ENCODE data around the gene DNM1.

Gene DNM1

GRCh38 chr9:128265348-128265847 lies 62.2 kb downstream of the DNM1 start:
- TF ChIP-seq CTCF (IDR thresholded peaks at IDR 0.05; ENCODE audit: extremely low read depth, missing control alignments): no peak
- DNase-seq (ENCODE audit: low spot score): no peak

- DNase-seq (ENCODE audit: low spot score): no peak
- no peak for TF ChIP-seq CTCF (IDR thresholded peaks at IDR 0.05; ENCODE audit: extremely low read depth, missing control alignments)
Observed at GRCh38 chr9:128266868-128267590, 63.9 kb downstream of the DNM1 start.

- TF ChIP-seq CTCF (IDR thresholded peaks at IDR 0.05; ENCODE audit: extremely low read depth, missing control alignments): no peak
- no peak for DNase-seq (ENCODE audit: low spot score)
Observed at GRCh38 chr9:128271112-128271511, 67.9 kb downstream of the DNM1 start.

GRCh38 chr9:128271512-128271911 lies 68.3 kb downstream of the DNM1 start:
- no peak for DNase-seq (ENCODE audit: low spot score)
- no peak for TF ChIP-seq CTCF (IDR thresholded peaks at IDR 0.05; ENCODE audit: extremely low read depth, missing control alignments)

GRCh38 chr9:128274245-128274644 lies 71.1 kb downstream of the DNM1 start:
- TF ChIP-seq CTCF (IDR thresholded peaks at IDR 0.05; ENCODE audit: extremely low read depth, missing control alignments): no peak

GRCh38 chr9:128275198-128276007 lies 72.2 kb downstream of the DNM1 start, which contains the start of gene GOLGA2:
Gene GOLGA2 (minus strand): TSS chr9:128276007. CDS start chr9:128275976, 31 bp downstream.
- DNase-seq (ENCODE audit: low spot score): peak; percentile 83

More at GRCh38 chr9:128274245-128274644, 71.1 kb downstream of the DNM1 start:
- no peak for DNase-seq (ENCODE audit: low spot score)

More at GRCh38 chr9:128275198-128276007, 72.2 kb downstream of the DNM1 start, which contains the start of gene GOLGA2:
- no peak for TF ChIP-seq CTCF (IDR thresholded peaks at IDR 0.05; ENCODE audit: extremely low read depth, missing control alignments)

Measured in GM20000 (cell line).